SK-N-SH (cell line): Measurements from ENCODE around the gene PXK.

ENCODE experiments used
- CTCF ChIP-seq: fragments of 200-600 bp; sonication (generic); IDR thresholded peaks from 2 replicates; pipeline ENCODE4 v1.6.1; 2017; ENCODE audit warnings: antibody characterized with exemption, mild to moderate bottlenecking, moderate library complexity
- FOSL2 ChIP-seq: IDR thresholded peaks from 2 replicates; pipeline ENCODE4 v1.4.0; 2012; ENCODE audit warnings: low read depth, mild to moderate bottlenecking, moderate library complexity, borderline replicate concordance
- NFIC ChIP-seq: IDR thresholded peaks from 2 replicates; pipeline ENCODE4 v1.4.0; 2012; ENCODE audit warnings: borderline replicate concordance
- PBX3 ChIP-seq: IDR thresholded peaks from 2 replicates; pipeline ENCODE4; 2012
- POLR2AphosphoS5 ChIP-seq: IDR thresholded peaks from 2 replicates; pipeline ENCODE4 v1.6.1; 2012; ENCODE audit warnings: low read depth, low read length
- RAD21 ChIP-seq: IDR thresholded peaks from 2 replicates; pipeline ENCODE4 v1.6.1; 2012; ENCODE audit warnings: mild to moderate bottlenecking, low read length
- REST ChIP-seq: IDR thresholded peaks from 2 replicates; pipeline ENCODE4 v1.6.1; 2012; ENCODE audit warnings: mild to moderate bottlenecking, low read depth, low read length, moderate library complexity
- SIN3A ChIP-seq: IDR thresholded peaks from 2 replicates; pipeline ENCODE4 v1.6.1; 2012; ENCODE audit warnings: low read depth, mild to moderate bottlenecking, low read length, moderate library complexity, borderline replicate concordance
- SMC3 ChIP-seq: IDR thresholded peaks from 2 replicates; pipeline ENCODE4 v1.6.1; 2012; ENCODE audit warnings: low read depth, low read length, improper control_type of control experiment
- YY1 ChIP-seq: IDR thresholded peaks from 2 replicates; pipeline ENCODE4 v1.4.0; 2012; ENCODE audit warnings: low read depth, mild to moderate bottlenecking
- ZBTB33 ChIP-seq: IDR thresholded peaks from 2 replicates; pipeline ENCODE4 v1.4.0; 2012; ENCODE audit warnings: low read depth, borderline replicate concordance

GRCh38 chr3:58469096-58469495 is 136.4 kb downstream of the PXK start:
- no peak for TF ChIP-seq CTCF
- TF ChIP-seq REST, result no peak
- TF ChIP-seq PBX3, result no peak
- no peak for TF ChIP-seq SIN3A
- no peak for TF ChIP-seq FOSL2
- TF ChIP-seq YY1, result no peak
- TF ChIP-seq POLR2AphosphoS5, result no peak
- no peak for TF ChIP-seq RAD21
- no peak for TF ChIP-seq ZBTB33
- TF ChIP-seq SMC3, result no peak
- TF ChIP-seq NFIC, result no peak
